A673 (cell line): Measurements from ENCODE around the gene GBP1.

Source experiments
- CTCF ChIP-seq: fragments of 300-800, 200-600 bp; sonication (generic); conservative IDR thresholded peaks from 2 replicates; pipeline ENCODE4 v1.5.1; 2017; ENCODE audit warnings: low read depth, mild to moderate bottlenecking, antibody characterized with exemption, low read length, moderate library complexity, mixed read lengths
- EZH2 ChIP-seq: fragments of 200-600 bp; sonication (generic); IDR thresholded peaks from 2 replicates; pipeline ENCODE4 v1.6.1; 2017; ENCODE audit warnings: borderline replicate concordance, low read depth, mild to moderate bottlenecking, mixed read lengths, antibody characterized with exemption, low read length; ENCODE audit not compliant: poor library complexity, severe bottlenecking

- TF ChIP-seq CTCF (no peak), EZH2 (no peak)
Observed at GRCh38 chr1:89065079-89065868, at the start of gene GBP1.
